Progenitor cell of endocrine pancreas (in vitro differentiated cells): ENCODE data around the gene CRTC3. TPM values are rescaled to one million over a fixed set of nuclear protein-coding genes. Genes with fewer than 3 reads are reported as not detected.

Experiments used
- DNase-seq: peaks from one replicate; pipeline ENCODE4 v3.0.0; 2021; ENCODE audit warnings: low spot score; ENCODE audit not compliant: unreplicated experiment
- H3K27ac Mint-ChIP-seq: 2 replicates; pipeline ENCODE4 v1.8.0; 2021; ENCODE audit warnings: mild to moderate bottlenecking, moderate library complexity, mixed read lengths
- H3K27me3 Mint-ChIP-seq: 2 replicates; pipeline ENCODE4 v1.8.0; 2021; ENCODE audit warnings: mixed read lengths
- H3K36me3 Mint-ChIP-seq: 2 replicates; pipeline ENCODE4 v1.8.0; 2022; ENCODE audit warnings: mixed read lengths; ENCODE audit not compliant: insufficient read depth
- H3K4me1 Mint-ChIP-seq: 2 replicates; pipeline ENCODE4 v1.8.0; 2021; ENCODE audit warnings: low read depth, mixed read lengths
- H3K4me3 Mint-ChIP-seq: 2 replicates; pipeline ENCODE4 v1.8.0; 2021; ENCODE audit warnings: low read depth, mild to moderate bottlenecking, moderate library complexity, mixed read lengths
- H3K9me3 Mint-ChIP-seq: 2 replicates; pipeline ENCODE4 v1.8.0; 2021; ENCODE audit warnings: low read depth, mixed read lengths
- total RNA-seq: library from RNA; stranded (reverse); gene quantifications from 2 replicates; pipeline ENCODE4 v1.2.1, GENCODE V29; 2021
- TF ChIP-seq, protein P1 (sequence below): fragments of 200-600 bp; sonication (generic); IDR thresholded peaks from one replicate; pipeline ENCODE4 v1.5.0; 2021; ENCODE audit warnings: antibody characterized with exemption, mild to moderate bottlenecking; ENCODE audit not compliant: unreplicated experiment

Gene CRTC3
- total RNA-seq, 1 donor from 2014 or later, result 34.6 TPM

DNA sequence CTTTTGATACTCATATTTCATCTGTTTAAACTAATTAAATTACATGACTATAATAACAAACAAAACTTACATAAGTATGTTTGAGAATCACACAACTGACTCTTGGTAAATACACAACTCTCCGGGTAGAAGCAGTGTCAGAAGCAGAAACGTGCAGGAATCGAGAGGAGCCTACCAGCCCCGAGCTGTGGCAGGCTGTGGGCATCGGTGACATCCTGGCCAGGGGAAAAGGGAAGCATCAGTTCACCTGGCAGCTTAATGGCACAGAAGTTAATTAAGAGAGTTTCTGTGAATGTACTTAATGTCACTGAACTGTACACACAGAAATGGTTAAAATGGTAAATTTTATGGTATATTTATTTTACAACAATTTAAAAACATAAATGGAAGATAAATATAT is 90.2 kb downstream of the CRTC3 start:
- H3K27me3 Mint-ChIP-seq, result no peaks in the 10 kb centered on the region
- no peaks in the 10 kb centered on the region for H3K9me3 Mint-ChIP-seq

DNA sequence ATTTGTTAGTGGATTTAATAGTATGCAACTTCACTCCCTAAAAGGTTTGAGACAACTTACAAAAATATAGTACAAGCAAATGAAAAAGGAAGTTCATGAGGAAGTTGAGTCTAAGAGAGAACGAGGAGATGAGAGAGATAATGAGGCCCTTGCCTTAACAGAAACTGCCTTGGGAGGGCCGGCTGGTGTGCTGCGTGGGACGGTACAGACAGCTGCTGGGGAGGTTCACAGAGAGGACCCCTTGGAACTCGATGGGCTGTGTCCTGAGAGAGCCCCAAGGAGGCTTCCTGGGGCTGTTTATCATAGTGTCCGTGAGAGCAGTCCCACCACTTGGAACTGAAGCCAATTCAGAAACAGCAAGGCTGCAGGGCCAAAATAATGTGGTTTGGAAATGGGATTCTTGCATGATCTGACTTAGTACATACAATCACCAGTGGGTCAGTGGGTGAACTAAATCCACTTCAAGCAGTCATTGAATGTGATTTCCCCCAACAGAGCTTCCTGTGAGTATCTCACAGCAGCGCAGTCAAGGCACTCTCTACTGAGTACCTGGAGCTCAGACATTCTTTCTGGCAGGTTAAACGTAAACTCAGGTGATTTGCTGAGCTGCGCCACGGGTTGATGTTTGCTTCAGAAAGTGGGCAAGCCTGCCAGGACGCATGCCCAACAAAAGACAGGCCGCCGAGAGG is 90.8 kb downstream of the CRTC3 start:
- H3K27ac Mint-ChIP-seq, result no peak overlapping the region

More for the DNA sequence above, 90.2 kb downstream of the CRTC3 start:
- no peak overlapping the region for H3K27ac Mint-ChIP-seq
- TF ChIP-seq, protein P1, sequence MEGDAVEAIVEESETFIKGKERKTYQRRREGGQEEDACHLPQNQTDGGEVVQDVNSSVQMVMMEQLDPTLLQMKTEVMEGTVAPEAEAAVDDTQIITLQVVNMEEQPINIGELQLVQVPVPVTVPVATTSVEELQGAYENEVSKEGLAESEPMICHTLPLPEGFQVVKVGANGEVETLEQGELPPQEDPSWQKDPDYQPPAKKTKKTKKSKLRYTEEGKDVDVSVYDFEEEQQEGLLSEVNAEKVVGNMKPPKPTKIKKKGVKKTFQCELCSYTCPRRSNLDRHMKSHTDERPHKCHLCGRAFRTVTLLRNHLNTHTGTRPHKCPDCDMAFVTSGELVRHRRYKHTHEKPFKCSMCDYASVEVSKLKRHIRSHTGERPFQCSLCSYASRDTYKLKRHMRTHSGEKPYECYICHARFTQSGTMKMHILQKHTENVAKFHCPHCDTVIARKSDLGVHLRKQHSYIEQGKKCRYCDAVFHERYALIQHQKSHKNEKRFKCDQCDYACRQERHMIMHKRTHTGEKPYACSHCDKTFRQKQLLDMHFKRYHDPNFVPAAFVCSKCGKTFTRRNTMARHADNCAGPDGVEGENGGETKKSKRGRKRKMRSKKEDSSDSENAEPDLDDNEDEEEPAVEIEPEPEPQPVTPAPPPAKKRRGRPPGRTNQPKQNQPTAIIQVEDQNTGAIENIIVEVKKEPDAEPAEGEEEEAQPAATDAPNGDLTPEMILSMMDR, result no peak
- no peak overlapping the region for H3K4me3 Mint-ChIP-seq
- H3K36me3 Mint-ChIP-seq, result peaks cover 20% of the 10 kb centered on the region
- H3K4me1 Mint-ChIP-seq, result peaks cover 12% of the 10 kb centered on the region
- DNase-seq, result no peak

DNA sequence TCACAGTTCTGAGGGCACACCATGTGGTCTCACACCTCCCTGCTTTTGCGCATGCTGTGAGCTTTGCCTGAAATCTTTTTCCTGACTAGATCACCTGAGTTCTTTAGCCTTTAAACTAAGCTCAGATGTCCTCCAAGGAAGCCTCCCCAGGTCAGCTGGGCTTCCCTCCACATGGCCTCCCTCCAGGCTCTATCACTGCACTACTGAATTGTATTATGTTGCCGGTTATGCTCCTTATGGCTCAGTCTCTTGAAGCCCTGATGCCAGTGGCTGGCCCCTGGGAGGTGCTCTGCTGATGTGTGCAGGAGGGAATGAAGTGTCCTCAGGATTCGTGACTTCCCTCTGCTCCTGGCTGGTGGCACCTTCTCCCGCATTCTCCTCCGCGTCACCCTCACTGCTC is 94.1 kb downstream of the CRTC3 start:
- H3K27me3 Mint-ChIP-seq, result no peaks in the 10 kb centered on the region
- DNase-seq, result no peak
- no peak overlapping the region for H3K4me3 Mint-ChIP-seq
- TF ChIP-seq, protein P1, result no peak
- H3K4me1 Mint-ChIP-seq, result no peaks in the 10 kb centered on the region
- peaks cover 4% of the 10 kb centered on the region for H3K36me3 Mint-ChIP-seq
- no peak overlapping the region for H3K27ac Mint-ChIP-seq
- H3K9me3 Mint-ChIP-seq, result no peaks in the 10 kb centered on the region

More for the DNA sequence above, 90.8 kb downstream of the CRTC3 start:
- H3K9me3 Mint-ChIP-seq, result no peaks in the 10 kb centered on the region
- no peak overlapping the region for H3K4me3 Mint-ChIP-seq
- H3K4me1 Mint-ChIP-seq, result peaks cover 12% of the 10 kb centered on the region
- no peaks in the 10 kb centered on the region for H3K27me3 Mint-ChIP-seq
- DNase-seq, result no peak
- TF ChIP-seq, protein P1, result no peak
- H3K36me3 Mint-ChIP-seq, result peaks cover 18% of the 10 kb centered on the region

DNA sequence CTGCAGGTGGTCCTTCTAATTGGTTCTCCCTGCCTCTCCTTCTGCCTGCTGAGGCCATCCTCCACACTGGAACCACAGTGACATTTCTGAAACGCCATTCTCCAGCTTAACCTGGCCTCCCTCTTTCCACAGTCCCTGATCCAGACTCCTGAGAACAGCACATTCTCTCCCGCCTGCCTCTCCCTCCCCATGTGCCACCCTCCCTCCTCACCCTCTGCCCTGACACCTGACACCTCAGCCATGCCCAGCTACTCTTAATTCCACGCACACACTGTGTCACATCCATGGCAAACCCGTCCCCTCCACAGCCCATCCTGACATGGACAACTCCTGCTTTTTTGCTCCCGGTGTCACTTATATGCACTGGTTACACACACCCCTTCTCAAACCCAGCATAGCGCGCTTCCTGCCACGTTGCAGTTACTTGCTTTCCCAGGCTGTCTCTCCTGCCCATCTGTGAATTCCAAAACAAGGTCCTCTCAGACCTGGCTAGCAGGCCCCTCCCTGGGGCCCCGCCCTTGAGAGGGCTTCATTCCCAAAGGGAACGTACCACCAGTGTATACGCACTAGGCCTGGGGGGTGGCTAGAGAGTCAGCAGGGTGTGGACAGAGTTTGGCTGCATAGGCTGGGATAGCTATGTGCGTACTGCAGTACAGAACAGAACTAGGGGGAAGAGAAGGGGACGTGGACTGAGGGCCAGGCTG is 94.7 kb downstream of the CRTC3 start:
- H3K4me3 Mint-ChIP-seq, result no peak overlapping the region
- H3K4me1 Mint-ChIP-seq, result no peaks in the 10 kb centered on the region
- no peak overlapping the region for H3K27ac Mint-ChIP-seq
- DNase-seq, result no peak
- H3K36me3 Mint-ChIP-seq, result peaks cover 4% of the 10 kb centered on the region
- TF ChIP-seq, protein P1, result no peak
- H3K27me3 Mint-ChIP-seq, result no peaks in the 10 kb centered on the region
- no peaks in the 10 kb centered on the region for H3K9me3 Mint-ChIP-seq

DNA sequence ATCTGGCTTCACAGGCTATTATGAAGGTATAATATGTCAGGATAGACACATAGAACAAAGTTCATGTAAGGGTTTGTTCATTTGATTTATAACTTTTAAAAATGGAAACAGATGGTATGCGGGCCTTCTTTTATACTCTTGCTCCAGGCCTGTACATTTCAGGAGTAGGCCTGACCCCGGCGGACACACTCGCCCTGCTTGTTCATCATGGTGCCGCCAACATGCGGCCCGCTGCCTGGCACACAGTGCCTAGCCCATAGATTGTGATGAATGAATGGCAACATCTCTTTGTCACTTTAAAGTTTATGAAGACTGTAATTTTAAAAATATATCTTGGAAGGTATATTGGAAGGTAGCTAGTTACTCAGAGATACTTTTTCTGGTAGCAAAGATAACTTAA is 95.3 kb downstream of the CRTC3 start:
- no peak for DNase-seq
- H3K27ac Mint-ChIP-seq, result no peak overlapping the region
- TF ChIP-seq, protein P1, result no peak
- no peak overlapping the region for H3K4me3 Mint-ChIP-seq
- H3K9me3 Mint-ChIP-seq, result no peaks in the 10 kb centered on the region
- peaks cover 4% of the 10 kb centered on the region for H3K36me3 Mint-ChIP-seq
- no peaks in the 10 kb centered on the region for H3K4me1 Mint-ChIP-seq
- H3K27me3 Mint-ChIP-seq, result no peaks in the 10 kb centered on the region
